HPDE6-E6E7 (cell line): ENCODE results near the gene LIPC.

Experiments
- DNase-seq: peaks from one replicate; pipeline ENCODE4 v3.0.0; 2011; ENCODE audit warnings: missing footprints; ENCODE audit errors: extremely low spot score

LIPC gene

GRCh38 chr15:58495891-58496408 is 64.2 kb downstream of the LIPC start:
- DNase-seq = no peak

- DNase-seq = no peak
Measured at GRCh38 chr15:58497046-58497785, 65.4 kb downstream of the LIPC start.

- DNase-seq = no peak
Measured at GRCh38 chr15:58498821-58499580, 67.2 kb downstream of the LIPC start.

- DNase-seq = no peak
Measured at GRCh38 chr15:58501006-58501405, 69.2 kb downstream of the LIPC start.

GRCh38 chr15:58501636-58502188 is 69.9 kb downstream of the LIPC start:
- no peak for DNase-seq

- no peak for DNase-seq
Measured at GRCh38 chr15:58503139-58504027, 71.6 kb downstream of the LIPC start.

- DNase-seq = no peak
Measured at GRCh38 chr15:58504674-58505234, 73.0 kb downstream of the LIPC start.

- no peak for DNase-seq
Measured at GRCh38 chr15:58505581-58505980, 73.8 kb downstream of the LIPC start.

- DNase-seq = no peak
Measured at GRCh38 chr15:58506064-58506490, 74.3 kb downstream of the LIPC start.

GRCh38 chr15:58506783-58507668 is 75.2 kb downstream of the LIPC start:
- DNase-seq = no peak

- DNase-seq = no peak
Measured at GRCh38 chr15:58509556-58509955, 77.8 kb downstream of the LIPC start.

GRCh38 chr15:58510715-58511598 is 79.2 kb downstream of the LIPC start:
- no peak for DNase-seq

GRCh38 chr15:58511599-58511987 is 79.8 kb downstream of the LIPC start:
- DNase-seq = no peak

GRCh38 chr15:58512522-58512921 is 80.7 kb downstream of the LIPC start:
- DNase-seq = no peak

- DNase-seq = no peak
Measured at GRCh38 chr15:58513008-58513407, 81.2 kb downstream of the LIPC start.

GRCh38 chr15:58513726-58514336 is 82.0 kb downstream of the LIPC start:
- no peak for DNase-seq

GRCh38 chr15:58515807-58516206 is 84.0 kb downstream of the LIPC start:
- no peak for DNase-seq

GRCh38 chr15:58517252-58517681 is 85.5 kb downstream of the LIPC start:
- no peak for DNase-seq
